ENCODE results near the gene GPR83. TPM values are rescaled to one million over a fixed set of nuclear protein-coding genes. Genes with fewer than 3 reads are reported as not detected.

GPR83 gene
- total and polyA plus RNA-seq, 2 of the 4 experiments (the other 2 are of a cell fraction), result under 0.01 to 0.07 TPM

- Histone ChIP-seq H3K56ac (ENCODE audit: extremely low read depth, insufficient read depth, low read length) (no peak overlapping the region), H3K9me3 (ENCODE audit: control insufficient read depth, insufficient read depth, low read length) (no peaks in the 10 kb centered on the region), H2BK15ac (ENCODE audit: low read depth, low read length) (no peak overlapping the region), H4K91ac (ENCODE audit: insufficient read depth, low read depth, low read length) (no peak overlapping the region), H3K9me1 (ENCODE audit: insufficient read depth, low read length) (no peaks in the 10 kb centered on the region), H2BK120ac (ENCODE audit: low read depth, low read length) (no peak overlapping the region), H3K4me2 (ENCODE audit: low read depth, low read length) (no peak overlapping the region), H4K20me1 (ENCODE audit: insufficient read depth, low read length) (no peaks in the 10 kb centered on the region), H3K27me3 (ENCODE audit: control insufficient read depth, insufficient read depth, low read length) (no peaks in the 10 kb centered on the region), H4K5ac (ENCODE audit: low read depth, low read length) (no peak overlapping the region), H2BK20ac (ENCODE audit: low read depth, low read length) (no peak overlapping the region), H2AK9ac (replicated peaks; ENCODE audit: low read depth, low read length, poor library complexity) (no peak overlapping the region), H3K18ac (ENCODE audit: low read depth, low read length) (no peak overlapping the region), H3K14ac (replicated peaks; ENCODE audit: low read depth, low read length) (no peak overlapping the region), H4K8ac (ENCODE audit: low read depth in 2 of 2, low read length in 2 of 2) (no peak overlapping the region), H3K4me3 (ENCODE audit: insufficient read depth, low read depth, low read length) (no peak overlapping the region), H3K79me1 (ENCODE audit: low read depth in 1 of 2, low read length in 2 of 2) (no peaks in the 10 kb centered on the region), H3K4me1 (ENCODE audit: control insufficient read depth, insufficient read depth, low read length) (peaks cover 2% of the 10 kb centered on the region; the same call in 1 of the 2 replicates), H3K27ac (ENCODE audit: insufficient read depth, low read length) (no peak overlapping the region), H2BK5ac (ENCODE audit: low read depth, low read length, poor library complexity, severe bottlenecking) (no peak overlapping the region), H2AFZ (replicated peaks; ENCODE audit: low read length, poor library complexity) (no peak overlapping the region), H3K4ac (ENCODE audit: low read depth, low read length) (no peak overlapping the region), H3K9ac (ENCODE audit: low read depth, low read length) (no peak overlapping the region), H3K36me3 (ENCODE audit: control insufficient read depth, insufficient read depth, low read length) (peaks cover 1% of the 10 kb centered on the region; the same call in 1 of the 2 replicates), H2AK5ac (ENCODE audit: low read depth, low read length) (no peak overlapping the region), H3K23ac (ENCODE audit: low read depth, low read length) (no peak overlapping the region)
- intact Hi-C loops (cut with micrococcal nuclease) (no loop called here), dilution Hi-C loops (cut with HindIII; ENCODE audit: low sequenced_read_pairs, unreplicated experiment) (no loop called here), in situ Hi-C loops (cut with MboI; ENCODE audit: low sequenced_read_pairs) (no loop called here)
- CTCF ChIA-PET, result no interaction called here
- ATAC-seq (ENCODE audit: low read depth), result no peak
- BruUV-seq (replicated peaks), result no TSS peak
- POLR2A ChIA-PET (ENCODE audit: unreplicated experiment), result no interaction called here
- DNase-seq, result no peak
- WGBS, 2 experiments (ENCODE audit: extremely low coverage in 2 of 2, insufficient read length in 1 of 2), result no CpG with 5 or more reads among the region's 1 CpG
- TF ChIP-seq MAFK (IDR thresholded peaks at IDR 0.05; ENCODE audit: low read depth, low read length) (peak; percentile 92), CEBPB (IDR thresholded peaks at IDR 0.05; ENCODE audit: low read depth, low read length) (no peak), USF2 (IDR thresholded peaks at IDR 0.05; ENCODE audit: low read depth, low read length) (no peak)
- TF ChIP-seq, protein P1, sequence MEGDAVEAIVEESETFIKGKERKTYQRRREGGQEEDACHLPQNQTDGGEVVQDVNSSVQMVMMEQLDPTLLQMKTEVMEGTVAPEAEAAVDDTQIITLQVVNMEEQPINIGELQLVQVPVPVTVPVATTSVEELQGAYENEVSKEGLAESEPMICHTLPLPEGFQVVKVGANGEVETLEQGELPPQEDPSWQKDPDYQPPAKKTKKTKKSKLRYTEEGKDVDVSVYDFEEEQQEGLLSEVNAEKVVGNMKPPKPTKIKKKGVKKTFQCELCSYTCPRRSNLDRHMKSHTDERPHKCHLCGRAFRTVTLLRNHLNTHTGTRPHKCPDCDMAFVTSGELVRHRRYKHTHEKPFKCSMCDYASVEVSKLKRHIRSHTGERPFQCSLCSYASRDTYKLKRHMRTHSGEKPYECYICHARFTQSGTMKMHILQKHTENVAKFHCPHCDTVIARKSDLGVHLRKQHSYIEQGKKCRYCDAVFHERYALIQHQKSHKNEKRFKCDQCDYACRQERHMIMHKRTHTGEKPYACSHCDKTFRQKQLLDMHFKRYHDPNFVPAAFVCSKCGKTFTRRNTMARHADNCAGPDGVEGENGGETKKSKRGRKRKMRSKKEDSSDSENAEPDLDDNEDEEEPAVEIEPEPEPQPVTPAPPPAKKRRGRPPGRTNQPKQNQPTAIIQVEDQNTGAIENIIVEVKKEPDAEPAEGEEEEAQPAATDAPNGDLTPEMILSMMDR (conservative IDR thresholded peaks at IDR 0.05; ENCODE audit: low read depth, low read length), result no peak
These were observed 44.4 kb upstream of the GPR83 start for GRCh38 chr11:94445641-94446040.

Measured in IMR-90 (cell line).